Measurements from ENCODE around the gene SLC9A3.

SLC9A3 gene

DNA sequence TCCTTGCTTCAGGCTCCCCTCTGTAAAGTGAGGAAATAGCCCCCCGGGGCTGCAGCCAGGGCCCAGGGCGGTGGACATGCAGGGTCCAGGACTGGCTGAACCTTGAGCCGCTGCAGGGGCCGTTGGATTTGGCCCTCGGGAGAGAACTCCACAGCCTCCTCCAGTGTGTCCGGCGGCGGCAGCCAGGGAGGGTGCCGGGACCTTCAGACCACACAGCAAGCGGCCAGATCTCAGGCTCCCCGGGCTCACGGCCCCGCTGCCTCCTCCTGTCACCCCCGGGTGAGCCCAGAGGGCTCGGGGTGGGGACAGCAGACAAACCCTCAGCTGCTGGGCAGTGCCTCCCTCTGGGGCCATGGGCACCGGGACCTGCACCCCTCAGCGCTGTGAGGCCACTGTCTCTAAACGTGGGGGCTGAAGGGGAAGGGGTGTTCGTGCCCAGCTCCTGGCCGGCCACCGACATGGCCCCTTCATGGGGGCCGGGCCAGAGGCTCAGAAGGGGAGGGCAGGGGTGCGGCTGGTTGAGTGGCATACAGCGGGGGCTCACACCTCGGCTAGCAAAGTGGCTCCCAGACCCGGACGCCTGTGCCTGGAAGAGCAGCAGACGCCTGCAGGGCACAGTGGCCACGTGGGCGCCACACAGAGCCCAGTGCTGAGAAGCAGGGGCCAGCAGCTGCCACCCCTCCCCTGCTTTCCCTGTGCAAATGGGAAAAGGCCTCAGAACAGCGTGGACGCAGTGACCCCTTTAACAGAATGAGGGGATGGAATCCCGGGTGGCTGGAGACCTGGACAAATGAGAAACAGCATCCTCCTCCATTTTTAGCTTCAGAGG lies 19.7 kb downstream of the SLC9A3 start:
- DNase-seq = no peak

DNA sequence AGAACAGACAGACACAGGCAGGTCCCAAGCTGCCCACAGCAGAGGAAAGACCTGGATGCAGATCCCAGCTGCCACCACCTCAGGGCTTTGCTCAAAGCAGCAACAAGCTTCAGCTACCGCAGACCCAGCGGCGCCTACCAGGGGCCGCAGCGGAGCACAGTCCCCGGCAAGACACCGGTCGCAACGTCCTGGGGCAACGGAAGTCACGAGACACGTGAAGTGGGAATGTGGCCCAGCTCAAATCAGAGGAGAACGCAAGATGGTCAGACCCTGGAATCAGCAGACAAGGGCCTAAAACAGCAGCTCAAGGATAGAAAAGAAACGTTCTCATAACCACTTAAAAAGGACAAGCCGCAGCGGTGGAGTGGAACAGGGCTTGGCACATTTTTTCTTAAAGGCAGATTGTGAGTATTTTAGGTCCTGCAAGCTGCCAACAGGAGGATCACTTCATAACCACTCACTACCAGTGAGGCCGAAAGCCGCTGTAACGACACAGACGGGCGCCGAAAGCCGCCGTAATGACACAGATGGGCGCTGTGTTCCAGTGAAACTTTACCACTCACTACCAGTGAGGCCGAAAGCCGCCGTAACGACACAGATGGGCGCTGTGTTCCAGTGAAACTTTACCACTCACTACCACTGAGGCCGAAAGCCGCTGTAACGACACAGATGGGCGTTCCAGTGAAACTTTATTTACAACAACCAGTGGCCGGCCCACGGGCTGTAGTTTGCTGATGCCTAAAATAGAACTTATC lies 21.7 kb downstream of the SLC9A3 start:
- DNase-seq = no peak

DNA sequence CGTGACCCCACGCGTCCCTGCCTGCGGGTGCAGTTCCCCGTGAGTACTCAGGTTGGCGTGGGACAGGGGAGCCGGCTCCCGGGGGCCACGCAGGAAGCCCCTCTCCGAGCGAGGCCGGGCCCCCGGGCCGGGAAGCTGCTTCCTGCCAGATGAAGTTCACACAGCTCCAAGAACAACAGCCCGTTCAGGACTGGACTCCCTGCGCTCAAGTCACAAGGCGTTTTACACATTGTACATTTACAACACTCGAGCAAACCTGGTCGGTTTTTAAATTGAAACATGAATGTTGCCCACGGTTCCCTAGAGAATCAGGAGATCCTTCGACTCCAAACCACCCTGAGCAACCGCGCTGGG lies 22.4 kb downstream of the SLC9A3 start:
- no peak for DNase-seq

DNA sequence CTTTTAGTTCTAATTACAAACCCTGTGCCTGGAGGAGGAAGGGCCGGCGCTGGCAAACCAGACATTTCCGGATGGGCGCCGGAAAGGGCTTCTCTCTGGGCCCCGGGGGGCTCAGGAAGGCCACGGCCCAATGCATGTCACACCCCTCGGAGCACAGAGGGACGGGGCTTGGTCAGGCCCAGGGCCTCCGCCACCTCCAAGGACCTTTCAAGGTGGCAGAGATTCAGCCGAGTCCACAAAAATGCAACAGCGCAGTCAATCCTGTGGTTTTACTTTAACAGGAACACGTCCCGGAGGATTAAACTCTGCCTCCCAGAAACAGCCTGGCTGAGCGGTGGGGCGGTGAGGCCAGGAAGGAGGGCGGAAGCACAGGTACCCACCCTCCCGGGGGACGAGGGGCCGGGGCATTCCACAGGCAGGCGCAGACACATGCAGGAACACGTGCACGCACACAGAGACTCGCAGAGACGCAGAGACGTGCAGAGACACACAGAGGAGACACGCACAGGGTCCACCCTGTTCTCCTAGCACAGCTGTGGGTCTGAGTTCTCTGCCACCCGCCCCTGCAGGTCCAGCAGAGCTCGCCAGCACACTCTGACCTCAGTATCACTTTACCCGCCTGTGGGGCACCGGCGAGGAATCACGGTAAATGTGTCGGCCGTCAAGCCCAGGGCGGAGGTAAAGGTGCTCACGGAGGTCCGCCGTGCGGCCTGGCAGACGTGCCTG lies 23.0 kb downstream of the SLC9A3 start:
- DNase-seq = no peak

DNA sequence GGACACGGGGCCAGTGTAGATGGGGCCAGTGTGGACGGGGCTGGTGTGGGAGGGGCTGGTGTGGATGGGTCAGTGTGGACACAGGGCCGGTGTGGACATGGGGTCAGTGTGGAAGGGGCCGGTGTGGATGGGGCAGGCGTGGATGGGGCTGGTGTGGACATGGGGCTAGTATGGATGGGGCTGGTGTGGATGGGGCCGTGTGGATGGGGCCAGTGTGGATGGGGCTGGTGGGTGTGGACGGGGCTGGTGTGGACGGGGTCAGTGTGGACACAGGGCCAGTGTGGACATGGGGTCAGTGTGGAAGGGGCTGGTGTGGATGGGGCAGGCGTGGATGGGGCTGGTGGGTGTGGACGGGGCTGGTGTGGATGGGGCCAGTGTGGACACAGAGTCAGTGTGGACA lies 23.8 kb downstream of the SLC9A3 start:
- DNase-seq = no peak

DNA sequence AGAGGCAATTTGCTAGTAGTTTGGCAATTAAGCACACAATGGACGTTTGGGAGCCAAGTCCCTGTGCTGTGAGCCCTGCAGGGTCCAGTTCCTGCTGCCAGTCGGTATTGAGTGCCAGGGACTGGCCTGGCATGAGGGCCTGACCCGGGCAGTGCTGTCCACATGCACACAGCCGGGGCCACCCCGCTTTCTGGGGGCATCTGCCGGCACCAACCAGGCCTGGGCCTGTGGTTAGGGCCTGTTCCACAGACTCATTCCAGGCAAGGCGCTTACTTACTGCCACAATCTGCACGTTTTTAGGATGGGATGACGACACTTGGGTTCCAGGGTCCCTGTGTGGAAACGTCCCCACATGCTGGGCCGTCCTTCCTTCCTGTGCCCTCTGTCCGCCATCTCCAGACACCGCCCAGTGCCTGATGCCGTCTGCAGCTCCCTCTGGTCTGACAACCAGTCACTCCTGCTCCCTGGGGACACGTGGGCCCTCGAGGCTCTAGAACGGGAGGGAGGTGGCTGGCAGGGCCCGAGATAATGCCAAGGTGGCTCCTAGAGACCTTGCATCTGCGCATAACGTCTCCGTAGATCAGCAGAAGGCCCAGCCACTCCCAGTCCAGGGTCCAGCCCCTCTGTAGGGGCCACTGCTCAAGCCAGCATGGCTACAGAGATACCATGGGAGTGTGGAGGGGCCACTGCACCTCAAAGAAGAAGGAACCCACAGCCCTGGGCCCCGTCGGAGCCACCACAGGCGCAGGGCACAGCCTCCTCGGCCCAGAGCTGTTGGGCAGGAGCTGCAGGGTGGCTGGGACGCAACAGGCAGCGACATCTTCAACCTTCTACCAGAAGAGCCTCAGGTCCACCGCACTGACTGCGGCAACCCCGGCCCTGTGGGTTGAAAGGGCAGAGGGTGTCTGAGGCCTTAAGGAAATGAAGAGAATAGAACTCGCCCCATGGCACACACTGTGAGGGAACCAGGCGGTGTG lies 24.7 kb downstream of the SLC9A3 start:
- no peak for DNase-seq

DNA sequence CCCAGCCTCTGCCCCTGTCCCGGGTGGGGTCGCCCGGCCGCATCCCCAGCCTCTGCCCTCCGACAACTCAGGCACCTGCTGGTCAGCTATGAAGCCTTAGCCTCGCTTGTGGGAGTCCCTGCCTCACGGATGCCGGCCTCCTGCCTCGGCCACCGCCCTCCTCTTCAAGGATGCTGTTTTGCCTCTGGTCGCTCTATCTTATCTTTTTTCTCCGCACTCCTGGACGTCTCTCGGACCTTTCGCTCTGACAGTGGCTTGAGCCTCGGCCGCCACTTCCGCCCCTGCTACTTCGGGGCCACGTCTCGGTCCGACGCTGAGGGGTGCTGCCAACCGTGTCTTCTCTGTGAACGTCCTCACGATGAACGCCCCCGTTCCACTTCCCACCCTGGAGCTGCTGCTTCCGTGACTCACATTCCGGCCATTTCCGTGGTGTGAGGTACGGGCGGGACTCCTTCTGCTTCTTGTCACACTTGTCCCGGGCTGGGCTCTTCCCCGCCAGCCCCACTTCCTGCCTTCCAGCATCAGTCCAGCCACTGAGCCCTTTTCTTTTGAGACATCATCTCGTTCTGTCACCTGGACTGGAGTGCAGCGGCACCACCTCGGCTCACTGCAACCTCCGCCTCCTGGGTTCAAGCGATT lies 26.3 kb downstream of the SLC9A3 start:
- DNase-seq = no peak

DNA sequence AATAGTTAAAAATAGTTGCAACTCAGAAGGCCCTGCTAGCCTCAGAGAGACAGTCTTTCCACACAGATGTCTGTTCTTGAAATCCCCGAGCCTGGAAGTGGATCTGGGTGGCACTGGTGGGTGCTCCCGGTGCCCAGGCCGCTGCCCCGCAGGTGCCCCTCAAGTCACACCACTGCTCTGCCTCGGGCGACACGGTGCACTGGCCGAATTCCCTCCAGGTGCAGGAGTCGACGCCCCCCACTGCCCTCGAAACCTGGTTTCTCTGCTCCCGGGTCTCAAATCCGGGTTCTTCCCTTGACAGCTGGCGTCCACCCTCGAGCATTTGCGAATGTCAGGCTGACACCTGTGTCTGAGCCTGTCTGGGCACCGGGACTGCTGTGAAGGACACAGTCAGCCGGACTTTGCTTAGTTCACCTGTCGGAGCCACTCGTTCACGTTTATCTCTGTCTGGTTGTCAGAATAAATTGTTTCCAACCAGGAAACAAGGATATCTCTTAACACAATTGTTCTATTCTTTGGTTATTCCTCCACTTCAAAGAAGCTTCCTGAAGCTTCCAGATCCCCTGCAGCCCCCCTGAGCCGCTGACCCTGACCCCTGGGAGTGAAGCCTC lies 27.1 kb downstream of the SLC9A3 start:
- DNase-seq = no peak

DNA sequence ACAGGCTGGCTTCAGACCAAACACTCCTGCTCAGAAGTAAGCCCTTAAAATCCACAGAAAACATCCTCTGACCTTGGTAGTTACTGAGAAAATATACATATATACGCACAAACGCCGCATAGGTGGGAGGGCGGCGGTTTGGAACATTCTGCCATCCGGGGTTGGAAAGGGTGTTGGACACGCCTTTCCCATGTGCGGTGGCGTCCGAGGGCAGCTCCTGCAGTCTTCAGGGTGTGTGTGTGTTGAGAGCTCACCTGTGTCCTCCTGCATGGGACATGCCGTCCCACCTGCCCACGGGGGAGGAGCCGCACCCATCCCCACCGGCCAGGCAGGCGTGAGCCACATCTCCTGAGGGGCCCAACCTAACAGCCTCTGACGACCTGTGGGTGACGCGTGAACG lies 28.2 kb downstream of the SLC9A3 start:
- no peak for DNase-seq

DNA sequence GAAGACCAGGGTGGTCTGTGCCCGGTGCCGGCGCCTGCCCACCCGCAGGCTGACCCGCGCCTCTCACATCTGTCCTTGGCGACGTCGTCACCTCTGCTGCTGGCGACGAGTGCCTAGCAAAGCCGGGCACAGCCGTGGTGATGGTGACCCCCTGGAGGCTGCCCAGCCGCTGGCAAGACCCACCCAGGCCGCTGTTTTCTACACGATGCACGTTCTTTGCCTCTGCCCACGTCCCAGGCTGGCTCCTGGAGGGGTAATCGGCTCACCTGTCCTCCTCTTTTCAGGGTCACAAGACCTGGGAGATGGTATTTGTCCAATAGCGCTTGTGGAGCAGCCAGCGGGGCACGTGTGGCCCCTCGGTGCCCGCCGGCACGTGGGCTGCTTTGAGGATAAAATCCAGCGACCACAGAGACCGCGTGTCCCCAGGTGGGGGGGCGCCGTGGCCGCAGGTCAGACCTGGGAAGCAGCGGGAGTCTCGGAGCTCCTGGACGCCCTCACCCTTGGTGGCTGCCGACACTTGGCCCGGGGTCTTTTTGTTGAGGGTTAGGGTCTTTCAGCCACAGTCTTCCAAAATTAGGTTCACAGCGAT lies 29.5 kb downstream of the SLC9A3 start:
- DNase-seq = no peak

DNA sequence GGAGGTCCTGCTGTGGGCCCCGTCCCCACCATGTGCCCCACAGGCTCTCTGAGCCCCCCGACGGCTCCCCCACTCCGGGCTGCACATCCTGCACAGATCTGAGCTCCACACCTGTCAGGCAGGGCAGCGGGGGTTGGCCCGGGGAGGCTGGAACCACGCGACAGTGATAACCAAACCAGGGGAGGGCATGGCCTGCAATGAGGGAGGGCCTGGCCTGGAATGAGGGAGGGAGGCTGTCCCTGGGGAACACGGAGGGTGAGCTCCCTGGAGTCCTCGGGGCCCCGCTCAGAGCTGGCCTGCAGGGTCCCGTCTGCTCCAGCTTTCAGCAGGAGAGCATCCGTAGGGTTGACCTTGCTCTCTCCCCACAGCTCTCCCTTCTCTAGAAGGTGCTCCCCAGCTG lies 30.5 kb downstream of the SLC9A3 start:
- DNase-seq = no peak

DNA sequence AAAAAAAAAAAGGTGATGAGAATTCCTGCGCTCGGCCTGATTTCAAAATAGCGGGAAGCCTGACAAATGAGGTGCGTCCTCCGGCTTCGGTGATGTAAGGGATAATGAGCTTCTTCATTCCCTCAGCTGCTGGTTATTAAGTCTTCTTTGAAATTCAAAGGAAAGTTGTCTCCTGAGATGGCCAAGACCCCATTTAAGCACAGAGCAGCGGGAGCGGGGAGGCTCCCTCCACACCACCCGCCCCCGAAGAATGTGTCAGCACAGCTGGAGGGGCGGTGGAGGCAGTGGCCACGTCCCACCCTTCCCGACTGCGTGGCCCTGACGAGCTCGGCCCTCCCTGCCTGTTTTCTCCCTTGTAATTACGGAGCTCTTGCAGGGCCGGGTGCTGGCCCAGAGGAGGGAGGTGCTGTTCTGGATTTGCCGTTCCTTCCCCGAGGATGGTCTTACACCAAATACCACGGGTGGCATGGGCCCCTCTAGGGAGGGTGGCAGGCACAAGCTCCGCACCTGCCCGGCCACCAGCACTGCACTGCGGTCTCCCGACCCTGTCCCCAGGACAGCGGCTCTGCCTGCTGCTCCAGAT lies 31.0 kb downstream of the SLC9A3 start:
- DNase-seq = no peak

DNA sequence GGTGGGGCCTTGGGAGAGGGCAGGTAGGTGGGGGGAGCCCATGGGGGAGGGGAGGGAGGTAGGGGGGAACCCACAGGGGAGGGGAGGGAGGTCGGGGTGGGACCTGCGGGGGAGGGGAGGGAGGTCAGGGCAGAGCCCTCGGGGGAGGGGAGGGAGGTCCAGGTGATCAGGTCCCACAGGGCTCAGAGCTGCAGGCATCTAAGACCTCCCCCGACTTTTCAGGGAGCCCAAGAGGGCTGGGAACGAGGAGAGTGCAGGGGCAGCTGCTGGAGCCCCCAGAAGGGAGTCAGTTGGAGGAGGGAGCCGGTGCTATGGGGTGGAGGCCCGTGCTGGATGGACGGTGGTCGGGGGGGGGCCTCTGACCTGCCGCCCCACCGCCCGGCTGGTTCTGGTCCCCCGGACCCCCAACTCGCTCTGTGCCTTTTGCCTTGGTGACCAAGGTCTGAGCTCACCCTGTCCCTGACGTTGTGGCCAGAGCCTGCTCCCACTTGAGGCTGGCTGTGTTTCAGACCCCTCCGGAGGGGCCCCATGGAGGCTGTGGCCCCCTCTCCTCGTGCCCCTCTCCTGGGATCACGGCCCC lies 31.8 kb downstream of the SLC9A3 start:
- no peak for DNase-seq

DNA sequence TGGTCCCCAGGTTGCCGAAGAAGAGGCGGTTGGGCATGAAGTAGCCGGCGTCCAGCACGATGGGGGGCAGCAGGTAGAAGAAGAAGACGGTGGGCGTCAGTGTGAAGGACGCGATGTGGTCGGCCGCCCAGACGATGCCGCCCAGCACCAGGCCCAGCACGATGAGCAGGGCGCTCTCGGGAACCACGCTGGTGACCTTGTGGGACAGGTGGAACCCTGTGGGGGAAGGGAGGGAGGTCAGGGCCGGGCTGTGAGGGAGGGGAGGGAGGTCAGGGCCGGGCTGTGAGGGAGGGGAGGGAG lies 32.4 kb downstream of the SLC9A3 start:
- no peak for DNase-seq

DNA sequence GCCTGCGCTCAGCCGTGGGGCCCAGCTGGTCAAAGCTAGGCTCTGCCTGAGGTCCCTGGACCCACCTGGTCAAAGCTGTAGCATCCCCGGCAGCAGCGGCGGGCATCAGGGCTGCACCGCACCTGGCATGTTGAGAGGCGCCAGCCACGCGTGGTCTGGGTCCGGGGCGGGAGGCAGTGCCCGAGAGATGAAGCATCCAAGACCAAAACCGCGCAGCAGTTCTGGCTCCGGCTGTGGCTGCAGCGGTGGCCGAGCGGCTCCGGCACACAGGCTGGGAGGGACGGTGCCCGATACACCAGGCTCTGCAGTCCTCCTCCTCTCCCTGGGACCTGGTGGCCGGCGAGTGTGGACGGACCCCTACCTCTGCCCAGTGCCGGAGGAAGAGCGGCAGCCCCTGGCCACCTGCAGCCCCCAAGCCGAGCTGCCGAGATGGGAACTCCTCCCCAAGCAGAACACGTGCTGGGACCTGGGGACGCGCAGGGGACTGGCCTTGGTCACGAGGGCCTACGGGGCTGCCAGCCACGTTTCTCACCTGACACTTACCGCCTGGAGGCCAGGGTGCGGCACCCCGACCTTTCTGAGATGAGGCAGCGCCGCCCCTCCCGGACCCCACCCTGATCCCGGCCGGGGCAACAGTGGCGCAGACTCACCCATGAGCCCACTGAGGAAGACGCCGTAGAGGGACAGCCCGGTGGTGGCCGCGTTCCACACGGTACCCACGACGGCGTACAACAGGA lies 33.0 kb downstream of the SLC9A3 start:
- DNase-seq = no peak

DNA sequence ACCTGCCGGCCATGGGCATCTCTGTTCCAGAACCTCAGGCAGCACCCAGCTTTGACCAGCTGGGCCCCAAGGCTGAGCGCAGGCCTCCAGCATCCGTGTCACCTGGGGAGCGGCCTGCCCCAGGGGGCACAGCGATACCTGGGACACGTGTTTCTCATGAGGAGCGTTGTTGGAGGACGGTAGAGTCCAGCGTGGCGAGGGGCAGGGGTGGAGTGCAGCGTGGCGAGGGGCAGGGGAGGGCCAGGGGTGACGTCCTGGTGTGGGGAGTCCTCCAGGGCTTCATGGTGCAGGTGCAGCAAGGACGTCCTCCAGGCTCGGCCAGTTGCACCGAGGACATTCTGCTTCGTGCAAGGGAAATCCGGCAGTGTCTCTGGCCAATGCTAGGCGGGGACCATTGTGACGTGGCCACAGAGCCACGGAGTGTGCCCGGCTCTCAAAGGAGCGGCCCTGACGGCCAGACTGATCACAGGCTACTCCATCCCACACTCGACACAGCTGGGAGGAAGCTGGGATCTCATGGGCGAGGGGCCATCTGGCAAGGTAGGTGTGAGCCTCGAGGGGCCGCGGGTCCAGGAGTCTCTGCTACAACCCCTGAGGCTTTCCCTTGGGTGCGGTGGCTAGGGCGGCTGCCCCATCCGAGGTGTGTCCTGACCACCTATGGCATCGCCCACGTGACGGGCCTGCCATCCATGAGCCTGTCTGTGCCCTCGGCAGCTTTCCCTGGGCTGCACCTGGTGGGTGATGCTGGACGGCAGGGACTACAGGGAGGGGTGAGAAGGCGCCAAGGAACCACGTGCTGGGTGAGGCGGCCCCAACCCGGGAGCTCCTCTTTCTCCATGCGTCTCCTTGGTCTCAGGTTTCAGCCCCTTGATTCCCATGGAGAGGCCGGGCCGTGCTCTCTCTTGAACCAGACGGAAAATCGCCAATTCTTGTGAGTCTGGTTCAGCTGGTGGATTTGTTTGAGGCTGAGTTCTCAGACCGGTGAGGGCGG lies 33.8 kb downstream of the SLC9A3 start:
- no peak for DNase-seq

DNA sequence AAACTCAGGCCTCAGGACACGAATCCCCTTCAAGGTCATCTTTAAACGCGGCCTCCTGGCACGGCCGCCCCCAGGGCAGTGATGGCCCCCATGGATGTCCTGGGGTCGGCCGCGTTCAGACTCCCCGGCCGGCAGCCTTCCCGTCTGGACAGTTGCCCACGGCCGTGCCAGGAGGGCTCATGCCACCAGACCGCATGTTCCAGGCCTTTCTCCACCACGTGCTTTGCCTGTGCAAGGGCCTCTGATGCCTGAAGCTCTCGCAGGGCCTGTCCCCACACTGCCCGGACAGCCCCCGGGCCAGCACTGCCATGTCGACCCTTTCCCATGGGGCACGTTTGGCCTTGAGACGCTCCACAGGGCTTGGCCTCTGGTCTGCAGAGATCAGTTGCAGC lies 34.6 kb downstream of the SLC9A3 start:
- no peak for DNase-seq

Measured in activated CD4-positive, alpha-beta T cell treated with anti-CD3 and anti-CD28 coated beads for 48 hours (primary cell).